ENCODE measurements around the gene GPR55. TPM values are rescaled to one million over a fixed set of nuclear protein-coding genes. Genes with fewer than 3 reads are reported as not detected.

GPR55 gene
- total RNA-seq, 1 experiment from 2014 or later = not detected

DNA sequence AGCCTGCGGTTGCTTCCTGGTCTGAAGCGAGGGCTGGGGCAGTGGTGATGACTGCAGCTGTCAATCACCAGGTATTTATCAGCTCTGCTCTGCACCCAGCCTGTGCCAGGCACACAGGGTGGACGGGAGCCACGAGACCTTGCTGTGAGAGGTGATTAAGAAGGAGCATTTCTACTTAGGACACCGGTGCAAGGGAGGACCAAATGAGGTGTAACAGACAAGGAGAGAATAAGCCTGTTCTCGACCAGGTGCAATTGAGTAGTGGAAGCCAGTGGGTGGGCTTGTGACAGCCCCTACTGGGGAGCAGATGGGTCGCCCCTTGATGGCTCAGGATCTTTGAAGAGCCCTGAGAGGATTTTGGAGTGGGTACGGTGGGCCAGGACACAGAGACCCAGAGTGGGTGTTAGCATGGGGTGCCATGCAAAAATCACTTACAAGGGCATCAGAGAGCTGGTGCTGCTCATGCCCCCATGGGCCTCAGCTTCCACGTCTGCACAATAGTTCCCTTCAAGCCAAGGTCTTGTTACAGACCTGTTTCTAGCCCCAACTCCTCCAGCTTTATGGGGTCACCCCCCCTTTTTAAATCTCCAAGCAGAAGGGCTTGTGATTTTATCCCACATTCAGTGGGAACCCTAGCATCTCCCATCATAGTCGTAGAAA lies 24.6 kb downstream of the GPR55 start (continued):
- TF ChIP-seq, protein P1, sequence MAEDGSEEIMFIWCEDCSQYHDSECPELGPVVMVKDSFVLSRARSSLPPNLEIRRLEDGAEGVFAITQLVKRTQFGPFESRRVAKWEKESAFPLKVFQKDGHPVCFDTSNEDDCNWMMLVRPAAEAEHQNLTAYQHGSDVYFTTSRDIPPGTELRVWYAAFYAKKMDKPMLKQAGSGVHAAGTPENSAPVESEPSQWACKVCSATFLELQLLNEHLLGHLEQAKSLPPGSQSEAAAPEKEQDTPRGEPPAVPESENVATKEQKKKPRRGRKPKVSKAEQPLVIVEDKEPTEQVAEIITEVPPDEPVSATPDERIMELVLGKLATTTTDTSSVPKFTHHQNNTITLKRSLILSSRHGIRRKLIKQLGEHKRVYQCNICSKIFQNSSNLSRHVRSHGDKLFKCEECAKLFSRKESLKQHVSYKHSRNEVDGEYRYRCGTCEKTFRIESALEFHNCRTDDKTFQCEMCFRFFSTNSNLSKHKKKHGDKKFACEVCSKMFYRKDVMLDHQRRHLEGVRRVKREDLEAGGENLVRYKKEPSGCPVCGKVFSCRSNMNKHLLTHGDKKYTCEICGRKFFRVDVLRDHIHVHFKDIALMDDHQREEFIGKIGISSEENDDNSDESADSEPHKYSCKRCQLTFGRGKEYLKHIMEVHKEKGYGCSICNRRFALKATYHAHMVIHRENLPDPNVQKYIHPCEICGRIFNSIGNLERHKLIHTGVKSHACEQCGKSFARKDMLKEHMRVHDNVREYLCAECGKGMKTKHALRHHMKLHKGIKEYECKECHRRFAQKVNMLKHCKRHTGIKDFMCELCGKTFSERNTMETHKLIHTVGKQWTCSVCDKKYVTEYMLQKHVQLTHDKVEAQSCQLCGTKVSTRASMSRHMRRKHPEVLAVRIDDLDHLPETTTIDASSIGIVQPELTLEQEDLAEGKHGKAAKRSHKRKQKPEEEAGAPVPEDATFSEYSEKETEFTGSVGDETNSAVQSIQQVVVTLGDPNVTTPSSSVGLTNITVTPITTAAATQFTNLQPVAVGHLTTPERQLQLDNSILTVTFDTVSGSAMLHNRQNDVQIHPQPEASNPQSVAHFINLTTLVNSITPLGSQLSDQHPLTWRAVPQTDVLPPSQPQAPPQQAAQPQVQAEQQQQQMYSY (CRISPR knock-in tag; IDR thresholded peaks at IDR 0.05) = no peak
- TF ChIP-seq NR1H2 (CRISPR knock-in tag; IDR thresholded peaks at IDR 0.05) = no peak
- TF ChIP-seq CREM (CRISPR knock-in tag; IDR thresholded peaks at IDR 0.05) = no peak
- TF ChIP-seq, protein P2, sequence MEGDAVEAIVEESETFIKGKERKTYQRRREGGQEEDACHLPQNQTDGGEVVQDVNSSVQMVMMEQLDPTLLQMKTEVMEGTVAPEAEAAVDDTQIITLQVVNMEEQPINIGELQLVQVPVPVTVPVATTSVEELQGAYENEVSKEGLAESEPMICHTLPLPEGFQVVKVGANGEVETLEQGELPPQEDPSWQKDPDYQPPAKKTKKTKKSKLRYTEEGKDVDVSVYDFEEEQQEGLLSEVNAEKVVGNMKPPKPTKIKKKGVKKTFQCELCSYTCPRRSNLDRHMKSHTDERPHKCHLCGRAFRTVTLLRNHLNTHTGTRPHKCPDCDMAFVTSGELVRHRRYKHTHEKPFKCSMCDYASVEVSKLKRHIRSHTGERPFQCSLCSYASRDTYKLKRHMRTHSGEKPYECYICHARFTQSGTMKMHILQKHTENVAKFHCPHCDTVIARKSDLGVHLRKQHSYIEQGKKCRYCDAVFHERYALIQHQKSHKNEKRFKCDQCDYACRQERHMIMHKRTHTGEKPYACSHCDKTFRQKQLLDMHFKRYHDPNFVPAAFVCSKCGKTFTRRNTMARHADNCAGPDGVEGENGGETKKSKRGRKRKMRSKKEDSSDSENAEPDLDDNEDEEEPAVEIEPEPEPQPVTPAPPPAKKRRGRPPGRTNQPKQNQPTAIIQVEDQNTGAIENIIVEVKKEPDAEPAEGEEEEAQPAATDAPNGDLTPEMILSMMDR (IDR thresholded peaks at IDR 0.05) = no peak
- no peak for TF ChIP-seq CBFB (CRISPR knock-in tag; IDR thresholded peaks at IDR 0.05; ENCODE audit: low read depth)
- TF ChIP-seq GRHL2 (CRISPR knock-in tag; IDR thresholded peaks at IDR 0.05; ENCODE audit: insufficient replicate concordance, severe bottlenecking) = no peak
- TF ChIP-seq ZNF416 (CRISPR knock-in tag; IDR thresholded peaks at IDR 0.05) = no peak
- TF ChIP-seq NR2C2 (CRISPR knock-in tag; IDR thresholded peaks at IDR 0.05) = no peak
- no peak for TF ChIP-seq OVOL2 (CRISPR knock-in tag; IDR thresholded peaks at IDR 0.05; ENCODE audit: borderline replicate concordance)

DNA sequence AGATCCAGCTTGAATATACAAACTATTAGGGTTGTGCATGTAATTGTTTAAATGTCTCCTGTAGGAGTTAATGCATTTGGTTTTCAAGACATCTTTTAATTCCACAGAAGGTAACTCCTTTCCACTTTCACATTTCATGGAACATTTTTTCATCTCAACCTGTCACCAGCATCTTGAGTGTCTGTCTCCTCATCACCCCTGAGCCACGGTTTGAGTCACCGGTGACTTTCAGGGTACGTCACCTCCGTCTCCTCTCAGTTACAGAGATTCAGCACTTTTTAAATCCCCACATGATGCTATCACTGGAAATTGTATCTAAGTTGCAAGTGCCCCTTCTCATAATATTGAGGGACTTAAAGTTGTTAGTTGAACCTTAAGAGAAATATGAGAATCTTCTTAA lies 25.3 kb downstream of the GPR55 start:
- Mint-ChIP-seq H3K36me3 (no peaks in the 10 kb centered on the region), H3K27ac (no peak overlapping the region), H3K9me3 (no peaks in the 10 kb centered on the region), H3K27me3 (ENCODE audit: low read depth) (peaks cover 10% of the 10 kb centered on the region), H3K4me3 (no peak overlapping the region), H3K4me1 (peaks cover 43% of the 10 kb centered on the region)
- DNase-seq (ENCODE audit: low spot score) (no peak), ATAC-seq (no peak)
- ChIA-PET CTCF (interaction anchor here (1.5 to 8.7 kb wide), 5 partner anchors 13 to 153 kb away, joined by 7 to 85 read pairs (median 12); no protein-coding TSS in a partner anchor), POLR2A (interaction anchor here (0.6 kb wide), 1 partner anchor 1275 kb away, joined by 5 read pairs; no protein-coding TSS in a partner anchor)
- TF ChIP-seq GABPB1 (CRISPR knock-in tag; IDR thresholded peaks at IDR 0.05) (no peak), MYBL2 (CRISPR knock-in tag; IDR thresholded peaks at IDR 0.05) (no peak), CBFB (CRISPR knock-in tag; IDR thresholded peaks at IDR 0.05; ENCODE audit: low read depth) (no peak), ESRRA (CRISPR knock-in tag; IDR thresholded peaks at IDR 0.05; ENCODE audit: borderline replicate concordance) (no peak)
- TF ChIP-seq, protein P3, sequence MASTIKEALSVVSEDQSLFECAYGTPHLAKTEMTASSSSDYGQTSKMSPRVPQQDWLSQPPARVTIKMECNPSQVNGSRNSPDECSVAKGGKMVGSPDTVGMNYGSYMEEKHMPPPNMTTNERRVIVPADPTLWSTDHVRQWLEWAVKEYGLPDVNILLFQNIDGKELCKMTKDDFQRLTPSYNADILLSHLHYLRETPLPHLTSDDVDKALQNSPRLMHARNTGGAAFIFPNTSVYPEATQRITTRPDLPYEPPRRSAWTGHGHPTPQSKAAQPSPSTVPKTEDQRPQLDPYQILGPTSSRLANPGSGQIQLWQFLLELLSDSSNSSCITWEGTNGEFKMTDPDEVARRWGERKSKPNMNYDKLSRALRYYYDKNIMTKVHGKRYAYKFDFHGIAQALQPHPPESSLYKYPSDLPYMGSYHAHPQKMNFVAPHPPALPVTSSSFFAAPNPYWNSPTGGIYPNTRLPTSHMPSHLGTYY (CRISPR knock-in tag; IDR thresholded peaks at IDR 0.05) = no peak
- TF ChIP-seq, protein P4, sequence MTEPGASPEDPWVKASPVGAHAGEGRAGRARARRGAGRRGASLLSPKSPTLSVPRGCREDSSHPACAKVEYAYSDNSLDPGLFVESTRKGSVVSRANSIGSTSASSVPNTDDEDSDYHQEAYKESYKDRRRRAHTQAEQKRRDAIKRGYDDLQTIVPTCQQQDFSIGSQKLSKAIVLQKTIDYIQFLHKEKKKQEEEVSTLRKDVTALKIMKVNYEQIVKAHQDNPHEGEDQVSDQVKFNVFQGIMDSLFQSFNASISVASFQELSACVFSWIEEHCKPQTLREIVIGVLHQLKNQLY (CRISPR knock-in tag; IDR thresholded peaks at IDR 0.05) = no peak
- TF ChIP-seq, protein P5, sequence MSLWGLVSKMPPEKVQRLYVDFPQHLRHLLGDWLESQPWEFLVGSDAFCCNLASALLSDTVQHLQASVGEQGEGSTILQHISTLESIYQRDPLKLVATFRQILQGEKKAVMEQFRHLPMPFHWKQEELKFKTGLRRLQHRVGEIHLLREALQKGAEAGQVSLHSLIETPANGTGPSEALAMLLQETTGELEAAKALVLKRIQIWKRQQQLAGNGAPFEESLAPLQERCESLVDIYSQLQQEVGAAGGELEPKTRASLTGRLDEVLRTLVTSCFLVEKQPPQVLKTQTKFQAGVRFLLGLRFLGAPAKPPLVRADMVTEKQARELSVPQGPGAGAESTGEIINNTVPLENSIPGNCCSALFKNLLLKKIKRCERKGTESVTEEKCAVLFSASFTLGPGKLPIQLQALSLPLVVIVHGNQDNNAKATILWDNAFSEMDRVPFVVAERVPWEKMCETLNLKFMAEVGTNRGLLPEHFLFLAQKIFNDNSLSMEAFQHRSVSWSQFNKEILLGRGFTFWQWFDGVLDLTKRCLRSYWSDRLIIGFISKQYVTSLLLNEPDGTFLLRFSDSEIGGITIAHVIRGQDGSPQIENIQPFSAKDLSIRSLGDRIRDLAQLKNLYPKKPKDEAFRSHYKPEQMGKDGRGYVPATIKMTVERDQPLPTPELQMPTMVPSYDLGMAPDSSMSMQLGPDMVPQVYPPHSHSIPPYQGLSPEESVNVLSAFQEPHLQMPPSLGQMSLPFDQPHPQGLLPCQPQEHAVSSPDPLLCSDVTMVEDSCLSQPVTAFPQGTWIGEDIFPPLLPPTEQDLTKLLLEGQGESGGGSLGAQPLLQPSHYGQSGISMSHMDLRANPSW (CRISPR knock-in tag; conservative IDR thresholded peaks at IDR 0.05; ENCODE audit: low read depth) = no peak

All from WTC11 (cell line).